22Rv1 (cell line): ENCODE data around the gene C3orf20.

Experiments used
- CTCF ChIP-seq: fragments of 450-650 bp; IDR thresholded peaks from 2 replicates; pipeline ENCODE4 v1.5.1; 2017; ENCODE audit warnings: mild to moderate bottlenecking
- ZFX ChIP-seq: fragments of 450-650 bp; IDR thresholded peaks from 2 replicates; pipeline ENCODE4 v1.6.1; 2017; ENCODE audit warnings: antibody characterized with exemption, borderline replicate concordance

- TF ChIP-seq CTCF (no peak), ZFX (no peak)
Measured at GRCh38 chr3:14797731-14798130, 122.8 kb downstream of the C3orf20 start.
